HG03575 (cell line): ENCODE measurements around the gene EHD3.
A peak's percentile ranks its signal among the peaks of the same experiment; 100 is the strongest.

Source experiments
- ATAC-seq: cut with Tn5 transposase; IDR thresholded peaks from one replicate; pipeline ENCODE4 v1.9.1; 2021; ENCODE audit not compliant: unreplicated experiment, insufficient number of reproducible peaks, low FRiP score; ENCODE audit errors: extremely low read depth

Gene EHD3

DNA sequence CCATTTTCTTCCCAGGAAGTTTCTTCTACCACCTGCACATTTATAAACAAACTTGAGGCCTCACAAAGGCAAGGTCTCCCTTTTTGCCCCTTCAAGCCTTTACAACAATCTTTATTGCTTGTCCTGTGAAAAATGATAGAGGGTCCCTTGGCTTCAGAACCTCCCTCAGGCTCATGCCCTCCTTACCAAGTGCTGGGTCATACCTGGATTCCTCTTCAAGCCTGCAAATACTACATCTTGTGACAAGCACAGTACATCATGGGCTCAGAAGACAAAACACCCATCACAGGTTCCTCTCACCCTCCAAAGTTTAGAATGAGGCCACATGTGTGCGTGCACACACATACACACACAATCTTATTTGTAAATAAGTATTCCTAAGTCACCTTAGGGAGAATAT lies 25.7 kb upstream of the EHD3 start:
- no peak for ATAC-seq

DNA sequence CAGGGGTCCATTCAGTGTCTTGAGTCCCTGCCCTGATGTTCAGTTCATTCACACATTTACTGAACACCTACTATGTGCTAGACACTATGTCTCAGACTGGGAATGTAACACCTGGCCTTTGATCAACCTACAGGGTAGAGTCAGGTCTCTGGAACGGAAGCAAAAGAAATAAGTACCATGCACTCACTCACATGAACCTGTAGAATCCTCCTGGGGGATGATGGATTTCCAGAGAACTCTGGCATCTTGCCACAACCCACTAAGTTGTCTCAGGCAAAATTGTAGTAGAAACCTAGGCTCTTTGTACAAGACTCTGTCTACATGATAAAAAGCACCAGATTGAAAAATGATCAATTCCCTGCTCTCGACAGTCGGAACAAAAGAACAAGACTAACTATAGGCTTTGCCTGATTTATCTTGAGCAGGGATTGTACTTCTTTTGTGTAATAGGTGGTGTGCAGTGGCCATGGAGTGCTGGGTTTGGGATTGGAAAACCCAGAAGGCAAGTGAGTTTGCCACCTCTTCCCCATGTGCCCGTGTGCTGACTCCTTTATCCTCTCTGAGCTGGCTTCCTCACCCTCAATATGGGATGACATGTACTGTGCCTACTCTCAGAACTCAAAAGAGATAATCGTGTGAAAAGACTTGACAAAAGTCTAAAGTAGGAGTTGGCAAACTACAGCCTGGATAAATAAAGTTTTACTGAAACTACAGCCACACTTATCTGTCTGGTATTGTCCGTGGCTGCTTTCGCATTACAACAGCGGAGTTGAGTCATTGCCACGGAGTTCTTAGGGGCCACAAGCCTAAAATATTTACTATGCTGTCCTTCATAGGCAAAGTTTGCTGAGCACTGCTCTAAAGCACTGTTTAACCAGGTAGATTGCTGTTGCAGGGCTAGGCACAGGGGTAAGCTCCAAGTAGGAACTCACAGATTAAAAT lies 21.0 kb upstream of the EHD3 start:
- ATAC-seq = no peak

DNA sequence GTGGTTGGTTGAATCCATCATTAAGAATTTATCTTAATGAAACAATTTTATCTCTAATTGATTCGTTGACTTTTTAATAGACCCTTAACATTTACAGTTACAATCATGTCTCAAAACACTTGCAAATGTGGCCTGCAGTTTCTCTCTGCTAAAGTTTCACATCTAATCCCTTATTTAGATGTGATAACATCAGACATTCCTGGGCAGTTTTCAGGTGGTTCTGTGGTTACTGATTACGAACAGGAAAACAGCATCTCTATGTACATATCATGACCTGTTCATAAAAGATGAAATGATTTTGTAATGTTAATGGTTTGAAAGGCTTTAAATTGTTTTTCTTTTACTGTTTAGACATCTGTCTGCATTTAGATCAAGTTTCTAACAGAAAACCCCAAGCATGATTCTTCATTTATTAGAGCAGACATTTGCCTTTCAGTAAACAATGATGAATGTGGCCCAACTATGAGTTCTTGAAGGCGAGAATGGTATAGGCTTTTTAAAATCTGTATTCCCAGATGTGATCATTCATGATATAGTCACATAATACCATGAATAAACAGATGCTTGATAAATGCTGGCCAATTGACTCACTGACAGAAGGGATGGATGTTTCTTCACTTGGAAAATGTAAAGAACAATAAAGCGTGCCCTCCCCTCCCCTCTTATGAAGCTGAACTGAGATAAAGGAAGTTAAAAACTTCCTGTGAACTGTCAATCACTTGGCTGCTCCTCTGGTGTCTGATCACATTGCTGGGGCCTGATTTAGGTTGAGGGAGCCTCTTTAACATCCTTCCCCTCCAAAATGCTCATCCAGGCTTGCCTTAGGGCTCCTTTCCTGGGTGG lies 20.1 kb upstream of the EHD3 start:
- no peak for ATAC-seq

DNA sequence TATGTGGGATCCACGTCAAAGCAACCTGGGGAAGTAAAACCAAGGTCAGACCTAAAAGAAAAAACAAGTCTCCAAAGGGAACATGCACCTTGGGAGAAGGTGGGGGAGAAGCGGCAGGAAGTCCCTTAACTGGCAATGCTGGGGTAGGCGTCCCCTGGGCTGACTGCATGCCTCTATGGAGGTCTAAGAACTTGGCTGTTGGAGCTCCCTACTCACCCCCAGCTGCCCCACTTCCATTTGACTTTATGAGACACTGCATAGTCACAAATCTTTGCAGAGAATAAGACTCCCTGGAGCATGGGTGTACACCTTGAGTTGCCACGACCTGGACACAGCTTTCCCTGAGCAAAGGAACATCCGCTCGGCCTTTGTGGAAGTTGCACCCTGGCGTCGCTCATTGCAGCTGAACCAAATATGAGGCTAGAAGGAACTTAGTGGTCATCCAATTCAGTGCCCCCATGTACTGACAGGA lies 19.5 kb upstream of the EHD3 start:
- no peak for ATAC-seq

DNA sequence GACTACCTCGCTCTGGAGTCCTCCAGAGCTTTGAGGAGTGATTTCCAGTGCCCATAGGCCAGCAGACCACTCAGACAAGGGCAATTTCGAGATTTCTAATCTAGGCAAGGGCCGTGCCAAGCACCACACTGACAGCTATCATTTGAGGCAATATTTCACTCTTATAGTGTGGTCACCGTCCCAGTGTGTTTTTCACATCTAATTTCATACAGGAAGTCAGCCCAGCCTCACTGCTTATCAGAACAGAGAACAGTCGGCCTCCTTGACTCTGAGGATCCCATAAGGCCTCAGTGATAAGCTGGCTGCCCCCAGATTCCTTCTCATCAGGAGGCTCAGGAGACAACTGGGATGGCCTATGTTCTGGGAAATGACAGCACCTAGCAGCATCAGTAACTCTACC lies 17.2 kb upstream of the EHD3 start:
- ATAC-seq = no peak

DNA sequence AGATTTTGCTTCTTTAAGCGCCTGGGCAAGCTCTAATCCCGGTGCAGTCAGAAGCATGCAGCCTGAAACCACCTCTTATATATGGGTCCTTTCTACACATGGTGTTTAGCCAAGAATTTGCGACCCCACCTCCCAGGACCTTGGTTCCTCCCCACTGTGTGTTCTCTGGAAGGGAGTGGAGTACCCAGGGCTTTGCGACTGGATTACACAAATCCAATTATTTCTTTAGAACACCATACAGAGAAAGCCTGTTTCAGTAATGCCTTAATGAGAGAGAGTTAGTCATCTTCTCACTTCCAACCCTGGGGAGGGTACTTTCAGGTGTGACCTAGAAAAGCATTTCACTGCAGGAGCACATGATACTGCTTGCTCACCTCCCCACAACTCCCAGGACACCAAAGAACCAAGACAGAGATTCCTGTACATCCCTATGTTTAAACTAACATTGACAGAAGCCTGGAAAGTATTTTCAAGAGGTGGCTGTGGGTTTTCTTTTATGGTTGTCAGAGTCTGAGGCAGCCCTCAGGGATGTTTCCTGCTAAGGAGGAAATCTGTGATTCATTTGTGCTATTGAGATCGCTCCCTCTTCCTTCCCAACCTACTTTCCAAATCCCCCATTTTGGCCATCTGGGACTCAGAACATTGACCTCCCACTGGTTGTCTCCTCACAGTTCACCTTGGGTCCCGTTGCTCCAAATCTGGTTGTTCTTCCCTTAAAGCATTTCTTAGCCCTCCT lies 16.3 kb upstream of the EHD3 start, which contains the start of gene CAPN14:
Gene CAPN14 (minus strand): TSS at position 51 of the 736 bp plus-strand sequence. CDS start 12,068 bp downstream, outside the sequence.
- no peak for ATAC-seq

DNA sequence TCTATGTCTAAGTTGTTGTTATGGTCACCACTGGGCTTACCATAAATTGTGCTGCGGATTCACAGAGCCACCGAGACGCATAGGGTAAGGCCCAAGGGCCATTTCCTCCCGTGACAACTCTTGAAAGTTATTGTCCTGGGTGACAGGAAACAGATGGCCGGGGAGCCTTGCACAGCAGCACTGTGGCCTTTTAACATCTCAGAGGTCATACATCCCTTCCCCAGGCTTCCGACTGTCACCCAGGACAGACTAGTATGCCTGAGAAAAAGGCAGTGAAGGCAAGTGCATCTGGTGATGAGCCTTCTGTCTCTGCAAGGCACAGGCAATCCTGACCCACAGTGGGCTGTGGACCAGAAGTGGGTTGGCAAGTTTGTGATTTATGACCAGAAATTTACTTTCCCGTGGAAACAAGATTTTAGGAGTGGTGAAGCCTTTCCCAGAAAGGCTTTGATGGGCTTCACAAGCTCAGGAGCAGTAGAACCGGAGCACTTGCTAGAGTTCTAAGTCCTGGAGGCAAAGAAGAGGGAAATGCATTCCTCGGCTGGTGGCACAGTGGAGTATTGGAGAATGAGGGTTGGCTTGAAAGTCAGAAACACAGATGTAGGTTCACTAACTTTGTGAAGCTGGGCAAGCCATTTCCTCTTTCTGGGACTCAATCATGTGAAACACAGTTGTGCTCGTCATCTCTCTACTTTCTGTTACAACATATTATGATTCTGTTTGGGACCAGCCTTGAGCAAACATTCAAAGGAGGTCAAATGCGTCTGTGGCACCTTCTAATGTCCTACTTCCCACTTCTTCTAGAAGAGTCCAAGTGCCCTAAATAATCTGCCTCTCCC lies 14.6 kb upstream of the EHD3 start:
- peak; percentile 51 for ATAC-seq

DNA sequence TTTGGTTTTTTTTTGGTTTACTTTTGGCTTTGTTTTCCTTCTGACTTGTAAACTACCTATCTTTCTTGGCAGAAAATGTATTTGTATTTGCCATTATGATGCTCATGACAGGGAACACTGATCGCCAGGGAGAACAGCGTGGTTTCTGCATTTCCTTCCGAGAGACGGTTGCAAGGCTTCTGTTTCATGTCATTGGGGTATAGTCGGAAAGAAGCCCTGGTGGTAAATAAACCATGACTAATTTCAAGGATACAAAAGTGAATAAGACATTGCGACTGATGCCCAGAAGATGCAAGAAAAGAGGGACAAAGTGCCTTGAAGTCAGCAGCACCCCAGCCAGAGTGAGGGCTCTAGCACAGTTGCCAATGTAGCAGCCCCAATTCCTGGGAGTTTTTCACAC lies 12.4 kb upstream of the EHD3 start:
- ATAC-seq = no peak

DNA sequence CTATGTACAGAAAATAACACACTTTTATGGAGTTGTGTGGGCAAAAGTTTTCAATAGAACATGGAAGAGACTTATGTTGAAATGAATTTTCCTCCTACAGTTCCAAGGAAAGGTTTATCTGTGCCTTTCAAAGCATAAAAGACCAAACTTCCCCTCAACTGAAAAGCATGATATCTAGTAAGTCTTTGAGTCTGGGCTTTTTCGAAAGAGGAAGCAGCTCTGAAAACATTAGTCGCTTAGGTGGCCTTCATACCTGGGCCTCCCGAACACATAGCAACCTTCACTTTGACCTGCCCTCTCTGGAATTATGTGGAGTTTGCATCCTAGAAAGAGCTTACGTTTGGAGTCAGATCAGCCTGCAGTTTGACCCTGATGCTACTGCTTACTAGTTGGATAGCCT lies 11.9 kb upstream of the EHD3 start:
- no peak for ATAC-seq

DNA sequence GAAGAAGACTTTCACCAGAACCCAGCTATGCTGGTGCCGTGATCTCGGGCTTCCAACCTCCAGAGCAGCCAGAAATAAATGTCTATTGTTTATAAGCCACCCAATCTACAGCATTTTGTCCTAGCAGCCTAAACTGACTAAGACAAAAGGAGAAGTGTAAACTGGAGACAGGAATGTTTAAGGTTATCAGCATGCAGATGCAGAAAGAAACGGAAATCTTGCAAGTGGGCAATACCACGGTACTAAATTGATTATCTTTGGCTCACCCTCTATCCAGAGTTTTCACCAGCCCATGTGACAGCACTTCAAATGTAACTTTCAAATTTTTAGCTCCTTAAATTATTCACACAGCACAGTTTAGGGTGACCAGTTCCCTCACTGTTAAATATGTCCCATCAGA lies 10.9 kb upstream of the EHD3 start:
- ATAC-seq = no peak

DNA sequence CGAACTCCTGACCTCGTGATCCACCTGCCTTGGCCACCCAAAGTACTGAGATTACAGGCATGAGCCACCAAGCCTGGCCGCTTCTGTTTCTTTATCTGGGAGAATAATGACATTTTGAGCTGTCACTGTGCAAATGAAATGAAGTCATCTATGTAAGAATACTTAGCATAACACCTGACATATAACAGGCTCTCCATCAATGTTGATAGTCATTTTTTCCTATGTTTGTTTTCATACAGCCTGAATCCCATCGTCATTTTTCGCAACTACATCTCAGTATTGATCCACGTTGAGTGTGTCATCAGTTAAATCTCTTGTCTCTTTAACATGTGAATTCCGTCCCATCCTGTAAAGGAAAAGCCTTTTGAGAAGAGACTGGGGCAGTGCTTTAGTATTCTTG lies 10.2 kb upstream of the EHD3 start:
- no peak for ATAC-seq

DNA sequence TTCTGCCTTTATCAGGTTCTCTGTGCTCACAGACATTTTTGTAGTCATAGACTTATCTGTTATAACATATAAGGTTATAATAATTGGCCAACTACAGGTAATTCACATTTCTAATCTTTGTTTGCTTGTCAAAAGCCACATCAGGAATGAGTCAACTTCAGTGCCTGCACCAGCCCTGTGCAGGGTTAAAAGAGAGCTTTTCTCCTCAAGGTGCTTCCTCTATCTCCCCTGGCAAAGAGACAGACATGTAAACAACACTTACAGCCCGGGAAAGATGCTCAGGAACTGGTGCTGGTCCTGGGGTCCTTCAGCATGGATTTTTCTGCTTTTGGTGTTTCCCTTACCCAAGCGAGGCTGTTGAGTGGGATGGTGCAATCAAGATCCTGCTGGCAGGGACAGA lies 7.7 kb upstream of the EHD3 start:
- ATAC-seq = no peak

DNA sequence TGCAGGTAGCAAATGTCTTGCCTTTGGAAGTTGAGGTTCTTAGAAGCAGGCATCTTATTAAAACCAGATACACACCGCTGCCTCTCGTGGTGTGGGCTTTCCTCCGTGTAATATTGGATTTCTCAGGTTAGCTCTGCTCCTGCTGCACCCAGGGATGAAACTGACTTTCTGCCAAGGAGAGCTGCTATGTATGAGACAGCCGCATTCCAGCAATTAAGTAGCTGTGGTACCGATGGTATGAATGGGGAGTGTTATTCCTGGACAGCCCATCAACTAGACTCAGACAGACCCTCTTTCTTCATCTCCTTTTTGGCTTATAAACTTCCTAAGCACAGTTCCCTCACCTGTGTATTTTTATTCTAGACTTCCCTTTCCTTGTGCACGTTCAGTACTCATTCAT lies 6.8 kb upstream of the EHD3 start:
- ATAC-seq = no peak

DNA sequence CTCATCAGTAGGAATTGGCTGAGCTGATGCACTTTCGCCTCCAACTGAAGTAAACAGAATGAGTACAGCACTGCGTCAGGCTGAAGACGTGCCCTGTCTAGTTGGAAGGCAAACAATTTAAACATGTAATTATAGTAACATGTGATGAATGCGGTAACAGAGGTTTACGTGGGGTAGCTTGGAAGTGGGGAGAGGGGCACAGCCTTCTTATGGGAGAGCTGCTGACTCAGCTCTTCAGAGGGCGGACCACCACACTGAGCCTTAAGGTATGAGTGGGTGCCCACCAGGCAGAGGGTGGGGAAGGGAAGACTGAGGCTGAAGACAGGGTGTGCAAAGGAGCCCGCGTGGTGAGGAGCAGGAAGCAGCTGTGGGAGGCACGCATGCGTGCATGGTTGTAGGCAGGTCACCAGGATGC lies 6.2 kb upstream of the EHD3 start:
- ATAC-seq = no peak

DNA sequence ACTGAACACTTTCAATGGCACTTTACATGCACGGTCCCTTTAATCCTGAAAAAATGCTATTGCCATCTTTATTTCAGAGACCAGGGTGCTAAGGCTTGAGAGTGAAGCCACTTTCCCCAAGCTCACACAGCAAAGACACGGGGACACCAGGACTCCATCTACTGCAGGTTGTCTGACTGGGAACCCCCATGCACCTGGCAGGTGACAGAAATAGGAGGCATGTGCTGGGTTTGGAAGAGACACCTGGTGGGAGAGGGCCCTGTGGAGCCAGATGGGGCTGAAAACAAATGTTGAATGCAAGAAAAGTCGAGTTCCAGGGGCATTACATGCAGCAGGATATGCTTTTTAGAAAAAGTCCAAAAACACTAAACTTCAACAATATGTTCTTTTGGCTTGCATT lies 5.2 kb upstream of the EHD3 start:
- no peak for ATAC-seq

DNA sequence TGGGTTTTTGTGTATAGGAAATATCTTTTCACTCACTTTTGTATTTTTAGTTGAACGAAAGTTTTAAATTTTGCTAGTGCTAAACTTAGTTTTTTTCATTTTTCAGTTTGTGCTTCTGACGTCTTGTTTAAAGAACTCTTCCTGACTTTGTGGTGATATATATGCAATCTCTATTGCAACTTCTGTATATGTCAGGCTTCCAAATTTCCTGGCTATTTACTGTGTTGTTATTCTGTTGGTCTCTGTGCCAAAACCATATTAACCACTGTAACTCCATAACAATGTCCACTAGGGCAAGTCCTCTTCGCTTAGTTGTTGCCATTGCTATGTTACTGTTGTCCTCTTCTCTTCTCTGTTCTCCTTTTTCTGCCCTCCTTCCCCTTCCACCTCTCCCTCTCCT lies 3.2 kb upstream of the EHD3 start:
- ATAC-seq = no peak

DNA sequence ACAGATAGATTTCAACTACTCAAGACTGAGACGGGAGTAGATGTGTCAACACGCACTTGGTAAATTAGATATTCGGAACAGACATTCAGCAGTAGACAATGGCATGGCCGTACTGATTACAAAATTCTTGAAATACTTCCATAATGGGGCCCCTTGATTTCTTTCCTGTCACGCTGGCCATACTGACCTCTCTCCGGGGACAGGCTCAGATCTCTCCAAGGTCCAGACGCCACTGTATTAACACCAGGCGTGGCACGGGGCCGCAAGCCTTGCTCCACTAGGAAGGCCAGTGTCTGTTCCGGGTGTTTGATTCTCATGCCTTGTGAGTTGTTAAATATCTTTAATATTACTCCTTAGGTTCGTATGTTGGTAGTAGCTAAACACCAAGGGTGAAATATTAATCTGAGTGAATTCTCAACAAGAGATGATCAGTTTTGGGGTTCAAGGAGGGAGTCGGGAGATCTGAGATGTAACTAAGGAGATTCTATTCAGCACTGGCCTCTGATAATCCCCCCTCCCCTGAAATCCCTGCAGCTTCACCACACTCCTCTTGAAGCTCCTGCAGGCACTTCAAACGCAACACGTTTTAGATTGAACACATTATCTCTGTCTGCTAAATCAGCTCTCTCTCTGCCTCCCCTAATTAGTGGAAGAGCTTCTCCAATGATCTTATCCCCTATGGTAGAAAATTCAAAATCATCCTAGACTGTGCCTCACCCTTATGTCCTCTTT lies 2.2 kb upstream of the EHD3 start:
- ATAC-seq = no peak

DNA sequence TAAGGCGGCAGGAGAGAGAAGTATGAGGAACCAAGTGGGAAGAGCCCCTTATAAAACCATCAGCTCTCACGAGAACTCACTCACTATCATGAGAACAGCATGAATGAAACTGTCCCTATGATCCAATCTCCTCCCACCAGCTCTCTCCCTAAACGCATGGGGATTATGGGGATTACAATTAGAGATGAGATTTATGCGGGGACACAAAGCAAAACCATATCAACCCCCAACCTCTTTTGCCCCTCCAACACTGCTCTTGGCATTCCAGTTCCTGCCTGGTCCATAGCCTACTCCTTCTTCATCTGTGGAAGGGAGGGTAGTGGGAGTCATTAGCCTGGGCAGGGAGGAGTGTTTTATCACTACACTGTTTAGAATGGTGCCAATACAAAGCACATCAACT lies 1.4 kb upstream of the EHD3 start:
- ATAC-seq = no peak
